Subcutaneous adipose tissue (tissue), 4 donors: Measurements from ENCODE around the gene WDR27. TPM values are rescaled to one million over a fixed set of nuclear protein-coding genes. Genes with fewer than 3 reads are reported as not detected.

Experiments used
- total RNA-seq, 4 donors: library from RNA; depleted of rRNA; stranded (reverse); fragments of >200 nt; gene quantifications; one replicate each; pipeline ENCODE4 v1.1.0, GENCODE V29; 2016
- TF ChIP-seq, protein P1 (sequence below): fragments of 450-650 bp; IDR thresholded peaks from one replicate; pipeline ENCODE4 v1.5.1; 2016; ENCODE audit warnings: low read depth, mild to moderate bottlenecking, control low read depth, antibody characterized with exemption, moderate library complexity

Gene WDR27
- total RNA-seq, 4 donors from 2014 or later: 26.0 to 36.4 (median 31.3) TPM

- TF ChIP-seq, protein P1, sequence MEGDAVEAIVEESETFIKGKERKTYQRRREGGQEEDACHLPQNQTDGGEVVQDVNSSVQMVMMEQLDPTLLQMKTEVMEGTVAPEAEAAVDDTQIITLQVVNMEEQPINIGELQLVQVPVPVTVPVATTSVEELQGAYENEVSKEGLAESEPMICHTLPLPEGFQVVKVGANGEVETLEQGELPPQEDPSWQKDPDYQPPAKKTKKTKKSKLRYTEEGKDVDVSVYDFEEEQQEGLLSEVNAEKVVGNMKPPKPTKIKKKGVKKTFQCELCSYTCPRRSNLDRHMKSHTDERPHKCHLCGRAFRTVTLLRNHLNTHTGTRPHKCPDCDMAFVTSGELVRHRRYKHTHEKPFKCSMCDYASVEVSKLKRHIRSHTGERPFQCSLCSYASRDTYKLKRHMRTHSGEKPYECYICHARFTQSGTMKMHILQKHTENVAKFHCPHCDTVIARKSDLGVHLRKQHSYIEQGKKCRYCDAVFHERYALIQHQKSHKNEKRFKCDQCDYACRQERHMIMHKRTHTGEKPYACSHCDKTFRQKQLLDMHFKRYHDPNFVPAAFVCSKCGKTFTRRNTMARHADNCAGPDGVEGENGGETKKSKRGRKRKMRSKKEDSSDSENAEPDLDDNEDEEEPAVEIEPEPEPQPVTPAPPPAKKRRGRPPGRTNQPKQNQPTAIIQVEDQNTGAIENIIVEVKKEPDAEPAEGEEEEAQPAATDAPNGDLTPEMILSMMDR: no peak
These were observed 61.4 kb downstream of the WDR27 start for GRCh38 chr6:169640351-169640852.

- TF ChIP-seq, protein P1: no peak
These were observed 62.1 kb downstream of the WDR27 start for GRCh38 chr6:169639653-169640278.

DNA sequence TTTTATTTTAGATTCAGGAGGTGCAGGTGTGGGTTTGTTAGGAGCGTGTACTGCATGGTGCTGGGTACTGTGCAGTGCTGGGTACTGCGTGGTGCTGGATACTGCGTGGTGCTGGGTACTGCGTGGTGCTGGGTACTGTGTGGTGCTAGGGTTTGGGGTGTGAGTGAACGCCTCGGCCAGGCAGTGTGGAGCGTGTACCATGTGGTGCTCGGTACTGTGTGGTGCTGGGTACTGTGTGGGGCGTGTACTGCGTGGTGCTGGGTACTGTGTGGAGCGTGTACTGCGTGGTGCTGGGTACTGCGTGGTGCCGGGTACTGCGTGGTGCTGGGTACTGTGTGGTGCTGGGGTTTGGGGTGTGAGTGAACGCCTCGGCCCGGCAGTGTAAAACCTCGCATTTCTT is 62.9 kb downstream of the WDR27 start:
- TF ChIP-seq, protein P1: no peak

DNA sequence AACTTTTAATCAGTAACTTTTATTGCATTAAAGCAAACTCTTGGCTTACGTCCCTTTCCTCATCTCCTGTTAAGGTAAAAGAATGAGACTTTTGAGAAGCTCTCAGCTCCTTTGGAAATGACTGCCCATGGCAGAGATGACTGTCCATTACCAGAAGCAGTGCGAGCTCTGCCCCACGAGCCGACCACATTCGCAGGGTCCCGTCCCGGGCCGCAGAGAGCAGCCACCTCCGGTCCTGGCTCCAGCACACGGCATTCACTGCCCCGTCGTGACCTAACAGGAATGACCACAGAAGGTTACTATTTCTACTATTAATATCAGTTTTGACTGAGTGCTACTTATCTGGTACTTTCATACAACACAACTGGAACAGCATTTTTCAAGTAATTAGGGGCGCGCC is 63.4 kb downstream of the WDR27 start:
- TF ChIP-seq, protein P1: no peak

DNA sequence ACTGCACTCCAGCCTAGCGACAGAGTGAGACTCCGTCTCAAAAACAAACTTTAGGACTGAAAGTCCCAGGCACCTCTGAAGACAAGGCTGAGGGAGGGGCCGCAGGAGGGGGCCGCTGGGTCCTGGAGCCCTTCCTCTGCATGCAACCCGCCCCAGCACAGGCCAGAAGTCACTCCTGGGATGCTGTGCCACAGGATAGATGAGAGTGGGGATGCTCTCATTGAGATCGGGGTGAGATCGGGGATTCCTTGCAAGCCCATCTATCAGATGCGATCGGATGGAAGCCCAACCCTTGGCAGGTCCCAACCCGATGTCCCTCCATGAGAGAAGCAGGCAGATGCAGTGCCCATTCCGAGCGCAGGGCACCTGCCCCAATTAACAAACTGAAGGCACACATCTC is 66.5 kb downstream of the WDR27 start:
- TF ChIP-seq, protein P1: no peak

DNA sequence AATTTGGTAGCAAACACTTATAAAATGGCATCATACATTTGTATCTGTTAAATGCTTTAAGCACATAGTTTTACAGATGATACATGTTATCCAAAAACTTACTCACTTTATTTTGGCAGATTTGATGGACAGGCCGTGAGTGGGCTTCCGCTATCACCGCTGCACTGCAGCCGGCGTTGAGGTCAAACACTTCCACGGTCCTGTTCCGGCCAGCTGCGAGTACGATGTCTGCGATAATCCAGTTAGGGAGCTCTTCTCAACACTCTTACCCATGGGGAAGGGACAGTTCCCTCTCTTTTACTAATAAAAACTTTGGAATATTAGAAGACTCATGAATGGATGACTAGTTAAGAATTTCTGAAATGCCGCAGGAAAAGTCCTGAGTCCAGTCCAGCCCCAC is 69.0 kb downstream of the WDR27 start:
- TF ChIP-seq, protein P1: no peak

- TF ChIP-seq, protein P1: no peak
These were observed 72.6 kb downstream of the WDR27 start for GRCh38 chr6:169629256-169629655.
